ENCODE measurements around the gene RPL28.

Gene RPL28

DNA sequence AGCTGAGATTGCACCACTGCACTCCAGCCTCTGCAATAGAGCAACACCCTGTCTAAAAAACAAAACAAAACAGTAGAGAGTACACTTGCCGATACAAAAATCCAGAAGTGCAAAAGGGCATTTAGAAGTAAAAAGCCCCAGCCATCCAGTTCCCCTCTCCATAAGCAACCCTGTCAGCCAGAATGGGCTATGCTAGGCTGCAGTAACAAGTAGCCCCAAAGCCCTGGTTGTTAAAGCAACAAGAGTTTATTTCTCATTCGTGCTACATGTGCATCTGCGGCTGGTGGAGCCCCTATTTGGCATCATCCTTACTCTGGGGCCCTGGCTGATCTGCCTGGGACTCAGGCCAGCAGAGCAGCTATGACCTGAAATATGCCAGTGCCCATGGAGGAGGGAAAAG lies 38.8 kb downstream of the RPL28 start:
- no peaks in the 10 kb centered on the region for H3K36me3 ChIP-seq (ENCODE audit: insufficient read depth, low read length)
- H3K4me3 ChIP-seq (ENCODE audit: low read depth in 1 of 2, low read length in 2 of 2), result no peak overlapping the region
- peaks cover 0 to 10% of the 10 kb centered on the region in 2 donors for H3K27me3 ChIP-seq (ENCODE audit: control insufficient read depth in 1 of 2, insufficient read depth in 2 of 2, low read length in 2 of 2)
- H3K9ac ChIP-seq (ENCODE audit: low read length), result no peak overlapping the region
- no peaks in the 10 kb centered on the region for H3K4me1 ChIP-seq (ENCODE audit: insufficient read depth, low read length)
- no peaks in the 10 kb centered on the region for H3K9me3 ChIP-seq (ENCODE audit: low read length)
- H3K27ac ChIP-seq (ENCODE audit: low read depth, low read length), result no peak overlapping the region

DNA sequence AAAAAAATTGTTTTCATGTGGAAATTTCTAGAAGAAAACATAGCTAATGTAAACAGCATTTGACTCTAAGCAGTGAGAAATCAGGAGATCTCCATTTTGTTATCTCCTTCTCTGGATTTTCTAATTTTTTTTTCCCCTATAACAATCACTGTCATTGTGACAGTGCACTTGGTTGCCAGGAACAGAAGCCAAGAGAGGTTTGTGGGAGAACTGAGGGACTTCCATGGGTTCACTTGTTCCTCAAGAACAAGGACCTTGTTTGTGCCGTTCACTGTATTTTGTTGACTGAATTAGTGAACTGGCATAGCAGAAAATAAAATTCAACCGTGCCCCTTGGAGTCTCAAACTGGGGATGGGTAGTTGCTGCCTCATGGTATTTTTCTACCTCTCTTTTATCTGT lies 40.3 kb downstream of the RPL28 start:
- Histone ChIP-seq H3K9ac (ENCODE audit: low read length) (no peak overlapping the region), H3K4me1 (ENCODE audit: insufficient read depth, low read length) (no peaks in the 10 kb centered on the region), H3K9me3 (ENCODE audit: low read length) (no peaks in the 10 kb centered on the region), H3K4me3 (ENCODE audit: low read depth in 1 of 2, low read length in 2 of 2) (no peak overlapping the region), H3K36me3 (ENCODE audit: insufficient read depth, low read length) (no peaks in the 10 kb centered on the region), H3K27ac (ENCODE audit: low read depth, low read length) (no peak overlapping the region), H3K27me3 (ENCODE audit: control insufficient read depth in 1 of 2, insufficient read depth in 2 of 2, low read length in 2 of 2) (peaks cover 0 to 18% of the 10 kb centered on the region in 2 donors)

DNA sequence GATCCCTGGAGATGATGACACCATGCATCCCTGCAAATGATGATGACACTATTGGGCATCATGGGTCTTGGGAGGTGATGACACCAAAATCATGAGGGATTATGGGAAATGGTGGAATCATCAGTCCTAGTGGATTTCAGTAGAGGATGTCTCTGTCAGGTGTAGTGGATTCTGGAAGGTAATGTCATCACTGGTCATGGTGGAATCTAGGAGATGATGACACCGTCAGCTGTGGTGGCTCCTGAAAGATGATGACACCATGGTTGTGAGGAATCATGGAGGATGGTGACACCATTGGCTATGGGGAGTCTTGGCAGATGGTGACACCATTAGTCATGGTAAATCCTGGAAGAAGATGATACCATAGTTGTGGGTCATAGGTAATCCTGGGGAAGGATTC lies 45.5 kb downstream of the RPL28 start:
- Histone ChIP-seq H3K36me3 (ENCODE audit: insufficient read depth, low read length) (no peaks in the 10 kb centered on the region), H3K9me3 (ENCODE audit: low read length) (no peaks in the 10 kb centered on the region), H3K4me3 (ENCODE audit: low read depth in 1 of 2, low read length in 2 of 2) (no peak overlapping the region), H3K9ac (ENCODE audit: low read length) (no peak overlapping the region), H3K27me3 (ENCODE audit: control insufficient read depth in 1 of 2, insufficient read depth in 2 of 2, low read length in 2 of 2) (peaks cover 27 to 47% of the 10 kb centered on the region in 2 donors), H3K27ac (ENCODE audit: low read depth, low read length) (no peak overlapping the region), H3K4me1 (ENCODE audit: insufficient read depth, low read length) (no peaks in the 10 kb centered on the region)

DNA sequence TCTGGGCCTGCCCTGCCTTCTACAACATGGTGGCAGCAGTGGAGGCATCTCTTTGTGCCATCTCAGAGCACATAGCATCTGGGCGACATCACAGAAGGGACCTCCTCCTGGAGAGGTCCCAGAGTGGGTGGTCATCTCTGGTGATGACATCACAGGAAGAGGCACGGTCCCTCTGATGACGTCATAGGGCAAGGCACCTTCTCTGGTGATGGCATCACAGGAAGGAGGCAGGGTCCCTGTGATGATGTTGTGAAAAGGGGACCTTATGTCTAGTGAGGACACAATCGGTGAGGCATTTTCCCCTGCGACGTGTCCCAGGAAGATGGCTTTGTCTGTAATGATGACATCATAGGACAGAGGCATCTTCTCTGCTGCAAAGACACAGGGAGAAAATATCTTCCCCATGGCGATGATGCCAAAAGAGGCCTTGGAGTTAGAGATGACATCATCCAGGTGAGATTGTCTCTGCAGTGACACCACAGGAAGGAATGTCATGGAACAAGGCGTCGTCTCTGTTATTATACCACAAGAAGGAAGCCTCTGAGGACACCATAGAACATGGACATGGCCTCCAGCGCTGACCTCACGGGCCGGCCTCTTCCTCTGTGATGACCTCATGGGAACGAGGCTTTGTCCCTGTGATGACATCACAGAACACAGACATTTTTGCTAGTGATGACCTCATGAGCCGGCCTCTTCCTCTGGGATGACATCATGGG lies 46.7 kb downstream of the RPL28 start:
- no peak overlapping the region for H3K4me3 ChIP-seq (ENCODE audit: low read depth in 1 of 2, low read length in 2 of 2)
- no peak overlapping the region for H3K9ac ChIP-seq (ENCODE audit: low read length)
- H3K27me3 ChIP-seq (ENCODE audit: control insufficient read depth in 1 of 2, insufficient read depth in 2 of 2, low read length in 2 of 2), result peaks cover 27 to 53% of the 10 kb centered on the region in 2 donors
- H3K4me1 ChIP-seq (ENCODE audit: insufficient read depth, low read length), result no peaks in the 10 kb centered on the region
- no peak overlapping the region for H3K27ac ChIP-seq (ENCODE audit: low read depth, low read length)
- no peaks in the 10 kb centered on the region for H3K9me3 ChIP-seq (ENCODE audit: low read length)
- H3K36me3 ChIP-seq (ENCODE audit: insufficient read depth, low read length), result no peaks in the 10 kb centered on the region

DNA sequence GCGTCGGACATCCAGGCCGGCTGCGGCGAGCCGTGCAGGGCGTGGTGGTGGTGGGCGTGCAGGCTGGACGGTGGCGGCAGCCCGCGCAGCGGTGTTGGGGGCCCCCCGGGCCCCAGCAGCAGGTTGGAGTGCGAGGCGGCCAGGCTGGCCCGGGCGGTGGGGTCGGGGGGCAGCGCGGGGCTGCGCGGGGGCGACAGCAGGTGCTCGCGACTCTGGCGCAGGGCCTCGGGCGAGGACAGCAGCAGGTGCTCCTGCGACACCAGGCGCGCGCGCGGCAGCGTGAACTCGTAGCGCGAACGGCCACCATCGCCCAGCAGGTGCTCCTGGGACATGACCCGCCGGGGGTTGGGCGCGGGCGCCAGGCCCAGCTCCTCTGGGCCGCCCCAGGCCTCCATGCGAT lies 47.6 kb downstream of the RPL28 start:
- no peak overlapping the region for H3K9ac ChIP-seq (ENCODE audit: low read length)
- H3K27ac ChIP-seq (ENCODE audit: low read depth, low read length), result no peak overlapping the region

DNA sequence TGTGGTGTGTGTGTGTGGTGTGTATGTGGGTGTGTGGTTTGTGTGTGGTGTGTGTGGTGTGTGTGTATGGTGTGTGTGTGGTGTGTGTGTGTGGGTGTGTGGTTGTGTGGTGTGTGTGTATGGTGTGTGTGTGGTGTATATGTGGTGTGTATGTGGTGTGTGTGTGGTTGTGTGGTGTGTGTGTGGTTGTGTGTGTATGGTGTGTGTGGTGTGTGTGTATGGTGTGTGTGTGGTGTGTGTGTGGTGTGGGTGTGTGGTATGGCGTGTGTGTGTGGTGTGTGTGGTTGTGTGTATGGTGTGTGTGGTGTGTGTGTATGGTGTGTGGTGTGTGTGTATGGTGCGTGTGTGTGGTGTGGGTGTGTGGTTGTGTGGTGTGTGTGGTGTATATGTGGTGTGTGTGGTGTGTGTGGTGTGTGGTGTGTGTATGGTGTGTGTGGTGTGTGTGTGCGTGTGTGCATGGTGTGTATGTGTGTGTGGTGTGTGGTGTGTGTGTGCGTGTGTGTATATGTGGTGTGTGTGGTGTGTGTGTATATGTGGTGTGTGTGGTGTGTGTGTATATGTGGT lies 48.7 kb downstream of the RPL28 start:
- Histone ChIP-seq H3K9me3 (ENCODE audit: low read length) (no peaks in the 10 kb centered on the region), H3K4me1 (ENCODE audit: insufficient read depth, low read length) (no peaks in the 10 kb centered on the region), H3K36me3 (ENCODE audit: insufficient read depth, low read length) (no peaks in the 10 kb centered on the region), H3K9ac (ENCODE audit: low read length) (no peak overlapping the region), H3K27ac (ENCODE audit: low read depth, low read length) (no peak overlapping the region), H3K4me3 (ENCODE audit: low read depth in 1 of 2, low read length in 2 of 2) (no peak overlapping the region), H3K27me3 (ENCODE audit: control insufficient read depth in 1 of 2, insufficient read depth in 2 of 2, low read length in 2 of 2) (peaks cover 41 to 68% of the 10 kb centered on the region in 2 donors)

More for the DNA sequence above, 47.6 kb downstream of the RPL28 start:
- H3K27me3 ChIP-seq (ENCODE audit: control insufficient read depth in 1 of 2, insufficient read depth in 2 of 2, low read length in 2 of 2), result peaks cover 32 to 62% of the 10 kb centered on the region in 2 donors
- no peaks in the 10 kb centered on the region for H3K9me3 ChIP-seq (ENCODE audit: low read length)
- H3K4me3 ChIP-seq (ENCODE audit: low read depth in 1 of 2, low read length in 2 of 2), result no peak overlapping the region
- H3K4me1 ChIP-seq (ENCODE audit: insufficient read depth, low read length), result no peaks in the 10 kb centered on the region
- H3K36me3 ChIP-seq (ENCODE audit: insufficient read depth, low read length), result no peaks in the 10 kb centered on the region

DNA sequence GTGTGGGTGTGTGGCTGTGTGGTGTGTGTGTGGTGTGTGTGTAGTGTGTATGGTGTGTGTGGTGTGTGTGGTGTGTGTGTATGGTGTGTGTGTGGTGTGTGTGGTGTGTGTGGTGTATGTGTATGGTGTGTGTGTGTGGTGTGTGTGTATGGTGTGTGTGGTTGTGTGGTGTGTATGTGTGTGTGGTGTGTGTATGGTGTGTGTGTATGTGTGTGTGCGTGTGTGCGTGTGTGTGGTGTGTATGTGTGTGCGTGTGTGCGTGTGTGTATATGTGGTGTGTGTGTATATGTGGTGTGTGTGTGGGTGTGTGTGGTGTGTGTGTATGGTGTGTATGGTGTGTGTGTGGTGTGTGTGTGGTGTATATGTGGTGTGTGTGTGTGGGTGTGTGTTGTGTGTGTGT lies 49.3 kb downstream of the RPL28 start:
- Histone ChIP-seq H3K36me3 (ENCODE audit: insufficient read depth, low read length) (no peaks in the 10 kb centered on the region), H3K9me3 (ENCODE audit: low read length) (no peaks in the 10 kb centered on the region), H3K9ac (ENCODE audit: low read length) (no peak overlapping the region), H3K27ac (ENCODE audit: low read depth, low read length) (no peak overlapping the region), H3K4me3 (ENCODE audit: low read depth in 1 of 2, low read length in 2 of 2) (no peak overlapping the region), H3K27me3 (ENCODE audit: control insufficient read depth in 1 of 2, insufficient read depth in 2 of 2, low read length in 2 of 2) (peaks cover 42 to 68% of the 10 kb centered on the region in 2 donors), H3K4me1 (ENCODE audit: insufficient read depth, low read length) (no peaks in the 10 kb centered on the region)

DNA sequence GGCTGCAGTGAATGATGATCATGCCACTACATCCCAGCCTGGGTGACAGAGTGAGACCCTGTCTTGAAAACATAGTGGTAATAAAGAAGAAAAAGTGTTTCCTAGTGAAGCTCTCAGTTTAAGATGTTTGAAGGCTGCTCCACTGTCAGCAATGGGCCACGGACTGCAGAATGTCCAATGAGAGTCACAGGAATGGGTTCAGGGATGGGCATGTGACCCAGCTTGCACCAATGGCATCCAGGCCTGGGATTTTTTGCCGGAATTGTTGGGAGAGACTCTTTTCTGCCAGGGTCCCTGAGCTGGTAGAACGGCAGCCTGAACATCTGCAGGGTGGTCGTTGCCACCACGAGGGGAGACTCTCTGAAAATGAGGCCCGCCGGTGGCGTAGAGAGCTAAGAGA lies 51.1 kb downstream of the RPL28 start:
- H3K4me1 ChIP-seq (ENCODE audit: insufficient read depth, low read length), result no peaks in the 10 kb centered on the region
- H3K27ac ChIP-seq (ENCODE audit: low read depth, low read length), result no peak overlapping the region
- H3K9ac ChIP-seq (ENCODE audit: low read length), result no peak overlapping the region
- H3K4me3 ChIP-seq (ENCODE audit: low read depth in 1 of 2, low read length in 2 of 2), result no peak overlapping the region
- no peaks in the 10 kb centered on the region for H3K36me3 ChIP-seq (ENCODE audit: insufficient read depth, low read length)
- no peaks in the 10 kb centered on the region for H3K9me3 ChIP-seq (ENCODE audit: low read length)
- peaks cover 55 to 72% of the 10 kb centered on the region in 2 donors for H3K27me3 ChIP-seq (ENCODE audit: control insufficient read depth in 1 of 2, insufficient read depth in 2 of 2, low read length in 2 of 2)

DNA sequence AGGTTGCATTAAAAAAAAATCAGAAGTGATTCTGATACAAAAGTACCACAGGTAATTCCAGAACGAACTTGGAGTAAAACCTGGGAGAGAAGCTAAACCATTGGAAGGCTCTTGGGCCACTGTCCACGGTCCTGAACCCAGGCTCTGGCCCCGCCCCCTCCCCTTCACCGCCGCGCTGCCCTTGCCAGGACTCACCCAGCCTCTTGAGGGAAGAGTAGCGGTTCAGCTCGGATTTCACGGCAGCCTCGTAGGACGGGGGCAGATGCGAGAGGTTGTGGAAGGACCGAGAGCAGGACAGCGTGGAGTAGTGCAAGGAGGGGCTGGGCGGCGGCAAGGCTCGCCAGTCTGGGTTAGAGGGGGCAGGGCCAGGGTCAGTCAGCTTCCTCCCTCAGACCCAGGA lies 51.7 kb downstream of the RPL28 start:
- no peaks in the 10 kb centered on the region for H3K9me3 ChIP-seq (ENCODE audit: low read length)
- peaks cover 51 to 69% of the 10 kb centered on the region in 2 donors for H3K27me3 ChIP-seq (ENCODE audit: control insufficient read depth in 1 of 2, insufficient read depth in 2 of 2, low read length in 2 of 2)
- H3K9ac ChIP-seq (ENCODE audit: low read length), result no peak overlapping the region
- H3K4me1 ChIP-seq (ENCODE audit: insufficient read depth, low read length), result no peaks in the 10 kb centered on the region
- no peaks in the 10 kb centered on the region for H3K36me3 ChIP-seq (ENCODE audit: insufficient read depth, low read length)
- H3K4me3 ChIP-seq (ENCODE audit: low read depth in 1 of 2, low read length in 2 of 2), result no peak overlapping the region
- H3K27ac ChIP-seq (ENCODE audit: low read depth, low read length), result no peak overlapping the region

DNA sequence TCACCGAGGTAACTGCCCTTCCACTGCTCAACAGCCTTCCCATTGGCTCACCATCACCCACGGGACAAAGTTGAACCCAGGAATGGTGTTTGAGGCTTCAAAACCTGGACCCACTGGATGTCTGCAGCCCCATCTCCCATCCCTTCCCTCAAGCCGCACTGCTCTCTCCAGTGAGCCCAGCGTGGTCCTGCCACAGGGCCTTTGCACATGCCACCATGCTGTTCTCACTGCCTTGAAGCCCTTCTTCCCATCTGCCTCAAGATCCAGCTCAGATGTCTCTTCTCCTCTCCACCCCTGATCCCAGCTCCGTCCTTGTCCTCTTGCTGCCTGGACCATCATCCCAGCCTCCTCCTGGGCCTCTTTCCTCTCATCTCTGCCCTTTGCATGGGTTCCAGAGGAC lies 53.3 kb downstream of the RPL28 start:
- Histone ChIP-seq H3K27me3 (ENCODE audit: control insufficient read depth in 1 of 2, insufficient read depth in 2 of 2, low read length in 2 of 2) (peaks cover 49 to 66% of the 10 kb centered on the region in 2 donors), H3K9ac (ENCODE audit: low read length) (no peak overlapping the region), H3K4me1 (ENCODE audit: insufficient read depth, low read length) (no peaks in the 10 kb centered on the region), H3K9me3 (ENCODE audit: low read length) (no peaks in the 10 kb centered on the region), H3K4me3 (ENCODE audit: low read depth in 1 of 2, low read length in 2 of 2) (no peak overlapping the region), H3K27ac (ENCODE audit: low read depth, low read length) (no peak overlapping the region), H3K36me3 (ENCODE audit: insufficient read depth, low read length) (no peaks in the 10 kb centered on the region)

DNA sequence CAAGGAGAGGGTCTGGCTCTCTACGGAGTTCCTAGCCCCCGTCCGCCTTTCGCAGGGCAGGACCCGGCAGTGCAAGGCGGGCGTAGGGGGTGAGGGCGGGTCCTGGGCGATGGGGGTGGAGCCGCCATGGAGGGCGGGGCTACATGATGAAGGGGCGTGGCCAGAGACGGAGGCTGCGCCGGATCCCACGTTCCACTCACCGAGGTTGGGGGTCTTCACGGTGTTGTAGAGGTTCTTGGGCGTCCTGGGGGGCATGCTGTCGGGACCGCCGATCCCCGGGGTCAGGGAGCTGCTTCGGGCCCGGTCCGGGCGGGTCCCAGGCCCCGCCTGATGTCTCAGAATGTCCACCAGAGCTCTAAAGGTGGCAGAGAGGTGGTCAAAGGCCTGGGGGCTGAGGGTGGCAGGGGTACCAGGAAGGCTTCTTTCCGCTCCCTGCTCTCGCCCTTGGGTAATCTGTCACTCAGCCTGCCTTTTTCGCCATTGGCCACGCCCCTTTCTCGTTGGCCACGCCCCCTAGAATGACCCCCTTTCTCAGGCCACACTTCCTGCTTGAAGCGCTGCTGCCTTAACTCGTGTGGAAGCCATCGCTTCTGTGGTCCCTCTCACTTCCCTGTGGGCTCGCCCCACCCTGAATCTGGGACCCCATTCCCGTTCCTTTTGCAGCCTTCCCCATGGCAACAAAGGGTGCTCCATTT lies 54.8 kb downstream of the RPL28 start:
- Histone ChIP-seq H3K9ac (ENCODE audit: low read length) (no peak overlapping the region), H3K27me3 (ENCODE audit: control insufficient read depth in 1 of 2, insufficient read depth in 2 of 2, low read length in 2 of 2) (peaks cover 45 to 80% of the 10 kb centered on the region in 2 donors), H3K4me1 (ENCODE audit: insufficient read depth, low read length) (no peaks in the 10 kb centered on the region), H3K36me3 (ENCODE audit: insufficient read depth, low read length) (no peaks in the 10 kb centered on the region), H3K4me3 (ENCODE audit: low read depth in 1 of 2, low read length in 2 of 2) (no peak overlapping the region), H3K9me3 (ENCODE audit: low read length) (no peaks in the 10 kb centered on the region), H3K27ac (ENCODE audit: low read depth, low read length) (no peak overlapping the region)
